ENCODE results near the gene TRIM72.
"Not testable (repeated sequence)": the region's sequence is repeated elsewhere in the genome, so short reads cannot be mapped to it uniquely, and the experiment has no call there.

TRIM72 gene

DNA sequence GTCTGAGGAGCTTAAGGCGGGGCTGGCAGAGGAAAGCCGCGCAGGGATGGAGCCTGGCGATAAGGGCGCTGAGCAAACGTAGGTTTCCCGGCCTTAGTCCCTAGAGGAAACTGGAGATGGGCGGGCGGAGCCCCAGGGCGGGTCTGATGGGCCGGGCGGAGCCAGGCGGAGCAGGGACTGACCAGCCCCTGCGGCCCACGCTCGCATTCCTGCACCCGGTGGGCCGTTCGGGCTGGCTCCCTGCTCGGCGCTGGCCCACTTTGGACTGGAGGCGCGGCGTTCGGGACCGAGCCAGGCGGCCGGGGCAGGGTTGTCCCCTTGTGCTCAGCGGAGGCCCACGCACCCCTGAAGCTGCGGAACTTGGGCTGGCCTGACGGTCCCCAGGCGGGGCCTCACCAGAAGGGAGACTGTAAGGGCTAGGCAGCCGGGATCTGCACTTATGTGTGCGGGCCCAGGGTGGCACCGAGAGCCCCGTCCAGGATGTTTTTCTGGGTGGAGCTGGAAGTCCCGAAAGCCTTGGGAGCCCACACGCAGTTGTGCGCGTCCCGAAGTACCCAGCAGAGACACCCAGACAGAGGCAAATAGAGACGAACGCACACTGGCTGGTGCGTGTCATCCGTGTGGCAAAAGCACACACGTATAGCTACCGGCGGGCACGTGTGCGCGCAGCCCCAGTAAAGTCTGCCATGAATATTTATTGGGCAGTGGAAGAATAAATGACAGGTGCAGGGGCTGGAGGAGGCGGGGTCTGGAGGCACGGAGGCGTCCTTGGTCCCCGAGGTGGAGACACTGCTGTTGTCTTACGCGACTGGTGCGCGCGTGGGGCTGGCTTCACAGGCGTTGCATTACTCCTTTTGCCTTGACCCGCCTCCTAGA lies 1.6 kb downstream of the TRIM72 start:
- DNase-seq: no peak

DNA sequence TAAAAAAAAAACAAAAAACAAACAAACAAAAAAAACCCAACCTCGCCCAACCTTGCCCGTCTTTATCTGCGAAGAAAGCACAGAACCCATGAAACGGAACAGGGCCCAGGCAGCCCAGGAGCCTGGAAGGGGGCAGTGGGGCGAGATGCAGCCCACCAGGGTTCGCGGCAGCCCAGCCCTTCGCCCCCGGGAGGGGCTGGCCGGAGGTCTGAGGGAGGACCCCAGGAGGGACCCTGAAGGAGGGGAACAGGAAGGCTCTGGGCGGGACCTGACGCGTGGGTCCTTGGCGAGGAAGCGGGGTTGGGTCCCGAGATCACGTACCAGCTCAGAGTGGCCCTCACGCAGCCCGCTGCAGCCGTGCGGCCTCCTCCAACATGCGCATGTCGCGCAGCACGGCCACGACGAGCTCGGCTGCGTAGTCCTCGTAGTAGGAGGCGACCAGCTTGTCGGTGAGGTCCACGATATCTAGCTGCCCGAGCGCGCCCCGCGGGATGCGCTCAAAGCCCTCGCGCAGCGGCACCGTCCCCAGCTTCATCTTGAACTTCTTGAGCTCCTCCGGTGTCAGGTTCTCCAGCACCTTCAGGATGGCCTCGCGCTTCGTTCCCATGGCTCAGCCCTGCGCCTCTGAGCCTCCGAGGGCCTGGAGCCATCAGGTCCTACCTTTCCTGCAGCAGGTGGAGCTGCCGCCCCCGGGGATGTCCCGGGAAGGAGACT lies 2.7 kb downstream of the TRIM72 start, which contains the start of gene PYDC1:
Gene PYDC1 (minus strand): TSS at position 714 of the 714 bp plus-strand sequence. CDS start 107 bp downstream, at position 607.
- DNase-seq: no peak

DNA sequence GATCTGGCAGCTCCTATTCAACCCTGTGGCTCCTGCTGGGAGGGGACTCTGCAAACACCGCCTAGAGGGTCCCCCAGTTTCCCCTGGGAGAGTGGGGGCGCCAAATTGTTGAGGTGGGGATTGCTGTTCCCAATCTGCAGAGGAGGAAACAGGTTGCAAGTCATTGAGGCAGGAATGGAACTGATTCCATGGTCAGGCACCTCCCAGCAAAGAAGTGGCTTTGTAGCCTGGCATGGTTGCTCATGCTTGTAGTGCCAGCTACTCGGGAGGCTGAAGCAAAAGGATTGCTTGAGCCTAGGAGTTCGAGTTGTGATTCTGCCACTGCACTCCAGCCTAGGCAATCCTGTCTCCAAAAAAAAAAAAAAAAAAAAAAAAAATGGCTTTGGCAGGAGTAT lies 3.2 kb downstream of the TRIM72 start:
- DNase-seq: no peak

DNA sequence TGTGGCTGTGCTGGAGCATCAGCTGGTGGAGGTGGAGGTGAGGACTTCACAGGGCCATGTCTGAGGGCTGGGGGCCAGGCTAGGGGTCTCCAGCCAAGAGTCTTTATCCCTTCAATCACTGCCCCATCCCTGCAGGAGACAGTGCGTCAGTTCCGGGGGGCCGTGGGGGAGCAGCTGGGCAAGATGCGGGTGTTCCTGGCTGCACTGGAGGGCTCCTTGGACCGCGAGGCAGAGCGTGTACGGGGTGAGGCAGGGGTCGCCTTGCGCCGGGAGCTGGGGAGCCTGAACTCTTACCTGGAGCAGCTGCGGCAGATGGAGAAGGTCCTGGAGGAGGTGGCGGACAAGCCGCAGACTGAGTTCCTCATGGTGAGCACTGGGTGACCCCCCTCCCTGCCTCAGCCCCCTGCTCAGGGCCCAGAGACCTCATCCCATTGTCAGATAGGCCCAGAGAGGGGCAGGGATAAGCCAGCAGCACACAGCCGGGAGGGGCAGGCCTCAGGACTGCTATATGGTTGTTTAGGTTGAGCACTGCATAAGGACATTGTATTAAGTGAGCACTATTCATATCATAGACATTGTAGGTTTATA lies 5.3 kb downstream of the TRIM72 start:
- no peak for DNase-seq

DNA sequence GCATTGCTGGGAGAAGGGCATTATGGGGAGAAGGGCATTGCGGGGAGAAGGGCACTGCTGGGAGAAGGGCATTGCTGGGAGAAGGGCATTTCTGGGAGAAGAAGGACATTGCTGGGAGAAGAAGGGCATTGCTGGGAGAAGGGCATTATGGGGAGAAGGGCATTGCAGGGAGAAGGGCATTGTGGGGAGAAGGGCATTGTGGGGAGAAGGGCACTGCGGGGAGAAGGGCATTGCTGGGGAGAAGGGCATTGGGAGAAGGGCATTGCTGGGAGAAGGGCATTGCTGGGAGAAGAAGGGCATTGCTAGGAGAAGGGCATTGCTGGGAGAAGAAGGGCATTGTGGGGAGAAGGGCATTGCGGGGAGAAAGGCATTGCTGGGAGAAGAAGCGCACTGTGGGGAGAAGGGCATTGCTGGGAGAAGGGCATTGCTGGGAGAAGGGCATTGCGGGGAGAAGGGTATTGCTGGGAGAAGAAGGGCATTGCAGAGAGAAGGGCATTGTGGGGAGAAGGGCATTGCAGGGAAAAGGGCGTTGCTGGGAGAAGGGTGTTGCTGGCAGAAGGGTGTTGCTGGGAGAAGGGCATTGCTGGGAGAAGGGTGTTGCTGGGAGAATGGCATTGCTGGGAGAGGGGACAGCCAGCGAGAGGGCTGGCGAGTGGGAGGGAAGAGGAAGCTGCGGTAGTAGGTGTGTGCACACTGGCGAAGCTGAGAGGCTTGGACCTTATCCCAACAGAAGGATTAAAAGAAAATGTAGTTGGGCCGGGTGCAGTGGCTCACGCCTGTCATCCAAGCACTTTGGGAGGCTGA lies 7.6 kb downstream of the TRIM72 start:
- no peak for DNase-seq

DNA sequence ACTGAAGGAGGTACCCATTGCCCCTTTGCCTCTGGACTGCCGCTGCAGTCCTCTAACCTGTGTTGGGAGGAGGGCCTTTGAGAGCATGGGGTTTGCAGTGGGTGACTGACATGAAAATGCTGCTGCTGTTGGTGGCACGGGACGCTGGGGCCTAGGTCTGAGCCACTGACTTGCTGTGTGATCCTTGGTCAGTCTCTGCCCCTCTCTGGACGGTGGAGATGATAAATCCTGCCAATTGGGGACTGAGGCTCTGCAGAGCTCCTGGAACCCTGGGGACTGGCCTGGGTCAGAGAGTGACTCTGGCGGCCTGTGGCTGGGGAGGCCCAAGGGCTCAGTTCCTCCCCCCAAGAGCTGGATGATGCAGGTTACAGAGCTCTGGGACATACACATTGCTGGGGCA lies 9.1 kb downstream of the TRIM72 start:
- no peak for DNase-seq

DNA sequence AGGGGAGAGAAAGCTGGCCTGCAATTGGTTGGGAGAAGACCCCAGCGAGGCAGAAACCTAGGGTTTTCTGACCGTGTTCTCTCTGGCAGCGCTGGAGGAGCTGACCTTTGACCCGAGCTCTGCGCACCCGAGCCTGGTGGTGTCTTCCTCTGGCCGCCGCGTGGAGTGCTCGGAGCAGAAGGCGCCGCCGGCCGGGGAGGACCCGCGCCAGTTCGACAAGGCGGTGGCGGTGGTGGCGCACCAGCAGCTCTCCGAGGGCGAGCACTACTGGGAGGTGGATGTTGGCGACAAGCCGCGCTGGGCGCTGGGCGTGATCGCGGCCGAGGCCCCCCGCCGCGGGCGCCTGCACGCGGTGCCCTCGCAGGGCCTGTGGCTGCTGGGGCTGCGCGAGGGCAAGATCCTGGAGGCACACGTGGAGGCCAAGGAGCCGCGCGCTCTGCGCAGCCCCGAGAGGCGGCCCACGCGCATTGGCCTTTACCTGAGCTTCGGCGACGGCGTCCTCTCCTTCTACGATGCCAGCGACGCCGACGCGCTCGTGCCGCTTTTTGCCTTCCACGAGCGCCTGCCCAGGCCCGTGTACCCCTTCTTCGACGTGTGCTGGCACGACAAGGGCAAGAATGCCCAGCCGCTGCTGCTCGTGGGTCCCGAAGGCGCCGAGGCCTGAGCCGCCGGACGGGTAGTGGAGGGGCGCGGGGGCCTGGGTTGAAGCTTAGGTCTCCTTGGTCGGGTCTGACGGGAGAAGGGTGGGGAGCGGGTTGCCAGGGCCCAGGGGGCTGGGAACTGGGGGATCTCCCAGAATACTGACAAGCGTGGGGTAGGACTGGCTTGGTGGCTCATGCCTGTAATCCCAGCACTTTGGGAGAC lies 10.4 kb downstream of the TRIM72 start:
- DNase-seq: no peak

DNA sequence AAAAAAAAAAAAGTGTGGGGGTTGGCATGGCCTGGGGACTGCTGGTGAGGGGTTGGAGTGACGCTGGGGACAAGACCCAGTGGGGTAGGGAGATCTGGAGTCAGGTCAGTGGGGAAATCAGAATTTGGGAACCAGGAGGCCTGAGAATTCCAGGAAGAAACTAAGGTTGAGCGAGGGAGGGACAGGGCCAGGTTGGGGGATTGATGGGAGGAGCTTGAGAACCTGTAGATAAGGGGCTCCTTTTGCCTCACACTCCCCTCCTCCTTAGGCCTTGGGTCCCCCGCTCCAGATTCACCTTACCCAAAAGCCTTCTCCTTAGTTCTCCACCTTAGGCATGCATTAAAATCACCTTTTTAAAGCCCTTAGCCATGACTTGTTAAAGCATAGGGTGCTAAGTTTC lies 11.3 kb downstream of the TRIM72 start:
- DNase-seq: no peak

DNA sequence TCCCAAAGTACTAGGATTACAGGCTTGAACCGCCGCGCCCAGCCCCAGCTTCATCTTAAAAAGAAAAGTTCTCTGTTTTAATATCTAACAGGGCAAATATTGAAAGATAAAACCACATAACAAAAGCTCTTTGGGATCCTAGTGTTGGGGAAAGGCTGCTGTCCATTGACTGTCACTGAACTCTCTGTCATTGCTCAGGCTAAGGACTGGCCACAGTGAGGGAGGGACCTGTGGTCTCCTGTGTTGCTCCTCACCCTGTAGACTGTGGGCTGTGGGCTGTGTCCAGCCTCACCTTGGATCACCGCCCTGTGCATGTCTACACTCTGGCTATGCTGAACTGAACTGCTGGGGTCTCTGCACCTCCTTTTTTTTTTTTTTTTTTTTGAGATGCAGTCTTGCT lies 14.3 kb downstream of the TRIM72 start:
- no peak for DNase-seq

DNA sequence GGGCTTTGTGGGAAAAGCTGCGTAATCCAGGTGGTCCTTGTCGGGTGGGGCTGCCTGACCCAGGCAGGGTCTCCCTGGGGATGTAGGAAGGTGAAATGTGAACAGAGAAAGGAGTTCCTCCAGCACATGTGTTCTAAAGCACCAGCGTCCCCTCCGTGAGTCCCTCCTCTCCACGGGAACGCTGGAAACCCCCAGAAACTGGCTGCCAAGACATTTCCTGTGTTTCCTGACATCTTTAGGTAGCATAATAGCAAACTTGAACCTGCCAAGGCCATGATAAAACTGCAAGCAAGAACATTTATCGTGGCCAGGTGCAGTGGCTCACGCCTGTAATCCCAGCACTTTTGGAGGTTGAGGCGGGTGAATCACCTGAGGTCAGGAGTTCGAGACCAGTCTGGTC lies 15.6 kb downstream of the TRIM72 start:
- DNase-seq: no peak

DNA sequence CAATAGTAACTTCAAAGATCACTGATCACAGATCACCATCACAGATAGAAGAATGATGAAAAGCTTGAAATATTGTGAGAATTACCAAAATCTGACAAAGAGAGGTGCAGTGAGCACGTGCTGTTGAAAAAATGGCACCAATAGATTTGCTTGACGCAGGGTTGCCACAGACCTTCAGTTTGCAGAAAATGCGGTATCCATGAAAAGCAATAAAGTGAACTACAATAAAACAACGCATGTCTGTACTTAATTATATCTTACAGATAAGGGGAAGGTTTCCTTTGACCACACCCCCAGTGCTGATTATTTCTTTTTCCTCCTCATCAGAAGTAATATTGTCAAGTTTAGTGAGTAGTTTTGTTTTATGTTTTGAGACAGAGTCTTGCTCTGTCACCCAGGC lies 24.1 kb downstream of the TRIM72 start:
- DNase-seq: no peak

DNA sequence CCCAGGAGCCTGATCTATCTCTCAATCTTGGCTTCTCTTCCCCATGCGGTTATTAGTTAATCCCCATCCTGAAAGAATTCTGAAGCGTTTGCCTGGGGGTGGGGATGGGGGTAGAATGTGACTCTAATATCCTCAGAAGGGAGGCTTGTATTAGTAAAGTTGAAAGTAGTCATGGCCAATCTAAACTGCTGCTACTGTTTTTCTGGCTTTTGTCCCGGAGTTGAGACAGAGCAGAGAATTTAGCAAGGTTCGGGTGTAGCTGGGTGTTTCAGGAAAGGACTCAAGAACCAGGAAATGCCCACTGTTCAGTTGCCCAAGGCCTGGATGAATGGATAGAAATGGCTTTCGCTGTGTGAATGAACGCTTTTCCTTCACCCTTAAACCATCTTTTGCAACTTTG lies 28.3 kb downstream of the TRIM72 start:
- DNase-seq: no peak

DNA sequence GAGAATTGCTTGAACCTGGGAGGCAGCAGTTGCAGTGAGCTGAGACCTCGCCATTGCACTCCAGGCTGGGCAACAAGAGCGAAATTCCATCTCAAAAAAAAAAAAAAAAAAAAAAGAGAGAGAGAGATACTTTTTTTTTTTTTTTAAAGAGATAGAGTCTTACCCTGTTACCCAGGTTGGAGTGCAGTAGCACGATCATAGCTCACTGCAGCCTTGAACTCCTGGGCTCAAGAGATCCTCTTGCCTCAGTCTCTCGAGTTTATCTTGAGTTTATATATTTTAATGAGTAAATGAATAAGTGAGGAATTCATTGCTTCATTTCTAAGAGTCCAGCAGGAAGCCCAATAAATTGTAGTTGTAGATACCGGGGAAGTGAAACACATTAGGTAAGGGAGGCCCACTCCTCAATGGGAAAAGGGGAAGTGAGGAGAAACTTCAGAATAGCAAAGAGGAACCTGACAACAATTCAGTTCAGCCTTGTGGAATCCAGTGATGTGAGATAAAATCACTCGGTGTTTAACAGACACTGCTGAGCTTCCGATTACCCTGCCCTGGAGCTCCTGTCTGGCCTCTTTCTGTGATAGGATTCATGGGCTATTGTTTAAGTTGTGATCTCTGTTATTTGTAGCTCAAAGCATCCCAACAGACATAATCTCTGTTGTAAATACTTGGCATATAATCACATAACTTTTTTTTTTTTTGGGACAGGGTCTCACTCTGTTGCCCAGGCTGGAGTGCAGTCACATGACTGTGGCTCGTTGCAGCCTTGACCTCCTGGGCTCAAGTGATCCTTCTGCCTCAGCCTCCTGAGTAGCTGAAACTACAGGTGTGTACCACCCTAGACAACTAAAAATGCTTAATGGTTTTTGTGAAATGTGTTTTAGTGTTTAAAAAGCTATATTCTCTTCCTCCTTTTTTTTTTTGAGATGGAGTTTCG lies 30.1 kb downstream of the TRIM72 start:
- no peak for DNase-seq

DNA sequence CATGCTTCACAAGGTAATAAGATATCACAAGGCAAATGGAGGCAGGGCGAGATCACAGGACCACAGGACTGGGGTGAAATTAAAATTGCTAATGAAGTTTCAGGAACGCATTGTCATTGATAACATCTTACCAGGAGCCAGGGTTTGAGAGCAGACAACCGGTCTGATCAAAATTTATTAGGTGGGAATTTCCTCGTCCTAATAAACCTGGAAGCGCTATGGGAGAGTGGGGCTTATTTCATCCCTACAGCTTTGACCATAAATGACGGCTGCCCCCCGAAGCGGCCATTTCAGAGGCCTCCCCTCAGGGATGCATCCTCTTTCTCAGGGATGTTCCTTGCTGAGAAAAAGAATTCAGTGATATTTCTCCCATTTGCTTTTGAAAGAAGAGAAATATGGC lies 31.7 kb downstream of the TRIM72 start:
- not testable (repeated sequence) for DNase-seq

DNA sequence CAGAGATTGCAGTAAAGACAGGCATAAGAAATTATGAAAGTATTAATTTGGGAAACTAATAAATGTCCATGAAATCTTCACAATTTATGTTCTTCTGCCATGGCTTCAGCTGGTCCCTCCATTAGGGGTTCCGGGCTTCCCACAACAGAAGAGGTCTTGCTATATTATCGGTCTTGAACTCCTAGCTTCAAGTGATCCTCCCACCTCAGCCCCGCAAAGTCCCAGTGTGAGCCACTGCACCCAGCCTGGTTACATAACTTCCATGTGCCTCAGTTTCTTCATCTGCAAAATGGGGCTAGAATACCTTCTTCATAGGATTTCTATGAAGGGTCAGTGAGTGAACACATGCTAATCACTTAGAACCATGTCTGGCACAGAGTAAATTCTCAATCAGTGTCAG lies 32.4 kb downstream of the TRIM72 start:
- DNase-seq: no peak

DNA sequence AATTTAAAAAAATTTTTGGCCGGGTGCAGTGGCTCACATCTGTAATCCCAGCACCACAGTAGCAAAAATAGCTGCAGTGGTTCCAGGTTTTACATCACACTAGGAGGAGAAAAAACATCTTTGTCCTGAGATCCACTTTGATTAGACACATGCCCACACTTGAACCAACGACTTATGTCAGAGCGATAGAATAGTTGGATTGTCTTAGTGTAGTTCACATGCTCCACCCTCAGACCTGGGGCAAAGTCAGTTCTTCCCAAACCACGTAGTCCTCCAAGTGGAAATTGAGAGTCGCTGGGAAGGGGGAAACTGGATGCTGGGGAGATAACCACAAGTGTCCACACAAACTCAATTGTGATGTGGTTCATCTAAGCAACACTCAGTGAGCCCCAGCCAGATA lies 34.4 kb downstream of the TRIM72 start:
- no peak for DNase-seq

DNA sequence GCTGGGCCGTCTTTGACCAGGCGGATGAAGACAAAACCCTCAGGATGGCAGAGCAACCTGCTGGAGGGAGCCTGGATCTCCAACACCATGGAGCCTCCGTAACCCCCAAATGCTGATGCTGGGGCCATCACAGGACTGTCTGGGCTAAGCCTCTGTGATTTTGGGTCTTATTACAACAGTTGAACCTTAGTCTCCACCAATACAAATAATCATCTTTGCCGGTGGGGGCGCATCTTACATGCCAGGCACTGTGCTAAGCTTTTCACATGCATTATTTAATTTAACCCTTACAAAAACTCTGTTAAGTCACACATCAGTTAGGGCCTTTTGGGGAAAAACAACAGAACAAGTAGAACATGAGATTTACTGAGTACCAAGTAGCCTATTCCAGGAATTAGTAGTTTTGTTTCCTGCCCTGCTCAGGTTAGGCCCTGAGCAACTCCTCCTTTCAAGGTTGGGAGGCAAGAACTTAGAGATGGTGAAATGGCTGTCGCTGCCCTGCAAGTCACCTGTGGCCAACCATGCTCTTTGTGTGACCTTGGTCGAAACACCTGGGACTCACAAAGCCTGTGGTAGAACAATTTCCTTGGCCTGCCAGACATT lies 37.0 kb downstream of the TRIM72 start:
- DNase-seq: no peak

DNA sequence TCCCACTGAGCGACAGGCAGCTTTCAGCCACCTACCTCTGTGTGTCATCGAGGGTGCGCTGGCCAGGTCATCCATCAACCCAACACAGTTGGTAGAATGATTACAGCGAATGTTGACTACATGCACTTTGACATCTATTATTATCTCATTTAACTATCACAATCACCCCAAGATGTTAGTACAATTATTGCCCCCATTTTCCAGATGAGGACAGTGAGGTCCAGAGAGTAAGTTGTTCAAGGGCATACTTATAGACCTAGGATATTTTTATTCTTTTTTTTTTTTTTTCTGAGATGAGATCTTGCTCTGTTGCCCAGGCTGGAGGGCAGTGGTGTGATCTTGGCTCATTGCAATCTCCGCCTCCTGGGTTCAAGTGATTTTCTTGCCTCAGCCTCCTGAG lies 37.5 kb downstream of the TRIM72 start:
- no peak for DNase-seq

DNA sequence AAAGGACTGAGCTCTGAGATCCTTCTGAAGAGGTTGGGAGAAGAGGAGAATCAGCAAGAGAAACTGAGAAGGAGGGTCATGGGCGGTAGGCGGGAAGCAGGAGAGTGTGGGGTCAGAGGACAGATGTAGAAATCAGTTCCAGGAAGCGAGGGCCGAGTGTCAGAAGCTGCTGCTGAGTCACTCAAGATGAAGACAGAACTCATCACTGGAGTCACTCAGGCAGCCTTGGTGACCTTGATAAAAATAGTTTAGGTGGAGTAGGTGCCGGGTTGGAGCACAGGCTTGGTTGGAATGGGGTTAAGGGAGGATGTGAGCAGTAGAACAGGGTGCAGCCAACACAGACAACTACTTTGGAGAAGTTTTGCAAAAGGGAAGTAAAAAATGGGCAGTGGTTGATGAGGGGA lies 39.7 kb downstream of the TRIM72 start:
- no peak for DNase-seq

DNA sequence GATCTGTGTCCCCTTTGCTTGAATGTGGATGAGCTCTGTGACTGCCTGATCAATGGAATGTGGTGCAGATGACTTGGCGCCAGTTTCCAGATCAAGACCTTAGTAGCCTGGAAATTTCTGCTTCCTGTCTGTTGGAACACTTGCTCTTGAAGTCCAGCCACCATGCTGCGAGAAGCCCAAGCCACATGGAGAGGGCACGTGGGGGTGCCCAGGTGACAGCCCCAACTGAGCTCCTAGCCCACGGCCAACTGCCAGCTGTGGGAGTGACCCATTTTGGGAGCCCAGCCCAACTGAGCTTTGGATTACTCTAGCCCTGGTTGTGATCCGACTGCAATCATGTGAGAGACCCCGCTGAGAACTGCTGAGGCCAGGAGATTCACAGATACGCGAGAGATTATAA lies 42.5 kb downstream of the TRIM72 start:
- DNase-seq: no peak

DNA sequence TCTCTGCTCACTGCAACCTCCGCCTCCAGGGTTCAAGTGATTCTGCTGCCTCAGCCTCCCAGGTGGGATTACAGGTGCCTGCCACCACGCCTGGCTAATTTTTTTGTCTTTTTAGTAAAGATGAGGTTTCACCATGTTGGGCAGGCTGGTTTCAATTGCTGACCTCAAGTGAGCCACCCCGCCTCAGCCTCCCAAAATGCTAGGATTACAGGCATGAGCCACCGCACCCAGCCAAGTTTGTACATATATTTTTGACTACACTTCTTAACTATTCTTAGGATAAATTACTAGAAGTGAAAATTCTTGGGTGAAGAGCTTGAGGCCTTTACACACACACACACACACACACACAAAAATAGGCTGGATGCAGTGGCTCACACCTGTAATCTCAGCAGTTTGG lies 44.4 kb downstream of the TRIM72 start:
- DNase-seq: no peak

All from activated CD4-positive, CD25-positive, alpha-beta regulatory T cell treated with anti-CD3 and anti-CD28 coated beads, Interleukin-2, amount 50 U/mL, for 72 hours (primary cell).